GM18517 (cell line): ENCODE measurements around the gene ZNF652.
"Not testable (repeated sequence)": the region's sequence is repeated elsewhere in the genome, so short reads cannot be mapped to it uniquely, and the experiment has no call there.

Experiments used
- ATAC-seq: cut with Tn5 transposase; IDR thresholded peaks from one replicate; pipeline ENCODE4 v1.9.1; 2021; ENCODE audit warnings: mild to moderate bottlenecking, moderate library complexity; ENCODE audit not compliant: unreplicated experiment

ZNF652 gene

DNA sequence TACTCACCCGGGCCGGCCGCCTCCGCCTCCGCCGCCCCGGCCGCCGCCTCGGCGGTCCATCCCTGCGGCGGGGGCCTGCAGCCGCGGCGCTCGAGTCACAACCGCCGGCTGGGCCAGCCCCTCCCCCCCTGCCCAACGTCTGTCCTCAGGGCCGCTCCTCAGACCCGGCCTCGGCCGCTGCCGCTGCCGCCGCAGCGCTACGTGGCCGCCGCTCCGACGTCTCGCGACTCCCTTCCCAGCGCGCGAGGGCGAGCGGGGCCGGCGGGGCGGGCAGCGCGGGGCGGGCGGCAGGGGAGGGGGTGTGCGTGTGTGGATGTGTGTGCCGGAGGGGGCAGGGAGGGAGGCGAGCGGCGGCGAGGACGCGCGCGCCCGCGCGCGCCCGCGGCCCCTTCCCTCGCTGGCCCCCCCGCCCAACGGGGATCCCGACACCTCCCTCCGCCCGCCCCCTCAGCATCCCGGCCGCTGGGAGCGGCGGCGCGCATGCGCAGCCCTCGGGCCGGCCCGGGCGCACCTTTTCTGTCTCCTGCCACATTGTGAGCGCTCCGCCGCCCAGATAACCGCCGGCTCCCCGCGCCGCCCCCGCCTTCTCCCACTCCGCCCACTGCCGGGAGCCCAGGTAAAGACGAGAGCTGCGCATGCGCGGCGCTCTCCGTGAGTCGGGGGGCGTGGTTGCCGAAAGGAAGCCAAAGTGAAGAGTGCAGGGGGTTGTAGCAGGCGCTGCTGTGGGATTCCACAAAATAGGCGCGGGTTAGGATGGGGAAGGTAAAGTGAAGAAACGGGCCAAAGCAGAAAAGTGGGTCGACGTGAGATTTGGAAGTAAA is at the start of gene ZNF652:
Gene ZNF652 (minus strand): TSS at position 349 of the 821 bp plus-strand sequence. CDS start 44,525 bp downstream, outside the sequence.
- ATAC-seq: peak; percentile 46

DNA sequence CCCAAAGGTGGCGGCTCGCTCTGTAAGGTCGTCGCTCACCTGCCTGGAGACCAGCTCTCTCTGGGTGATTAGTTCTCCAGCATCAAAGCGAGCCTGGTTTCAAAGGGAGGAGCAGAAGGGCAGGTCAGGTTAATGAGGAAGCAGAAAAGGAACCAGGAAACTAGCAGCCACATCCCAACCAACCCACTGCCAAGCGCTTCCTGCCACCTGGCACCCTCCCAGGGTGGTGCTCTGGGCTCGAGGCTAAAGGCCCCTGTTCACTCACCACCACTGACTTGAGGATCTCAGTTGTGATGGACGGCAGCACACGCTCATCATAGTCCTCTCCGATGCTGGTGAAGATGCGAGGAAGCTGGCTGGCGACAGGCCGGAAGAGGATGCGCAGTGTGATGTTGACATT is 47.0 kb upstream of the ZNF652 start:
- ATAC-seq: no peak

DNA sequence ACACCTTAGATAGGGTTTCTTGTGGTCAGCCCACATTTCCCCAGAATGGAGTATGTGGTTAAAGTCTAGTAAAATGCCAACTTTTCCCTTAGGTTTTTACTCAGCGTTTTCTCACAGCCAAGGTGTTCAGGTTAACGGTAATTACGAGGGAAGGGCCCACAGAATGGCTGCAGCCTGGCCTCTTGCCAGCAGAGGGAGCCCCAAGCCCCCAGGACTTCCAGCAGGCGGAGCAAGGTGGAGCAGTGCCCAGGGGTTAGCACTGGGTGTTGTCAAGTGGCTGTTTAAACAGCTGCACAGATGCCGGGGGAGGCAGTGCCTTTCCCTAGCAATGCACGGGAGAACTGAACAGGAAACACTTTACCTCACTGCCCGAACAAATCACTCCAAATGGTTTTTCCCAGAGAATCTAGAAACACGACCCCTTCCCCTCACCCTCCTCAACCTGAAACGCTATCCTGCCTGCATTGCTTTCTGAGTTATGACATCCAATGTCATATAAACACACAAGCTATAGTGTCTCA is 46.0 kb upstream of the ZNF652 start:
- ATAC-seq: peak; percentile 69

DNA sequence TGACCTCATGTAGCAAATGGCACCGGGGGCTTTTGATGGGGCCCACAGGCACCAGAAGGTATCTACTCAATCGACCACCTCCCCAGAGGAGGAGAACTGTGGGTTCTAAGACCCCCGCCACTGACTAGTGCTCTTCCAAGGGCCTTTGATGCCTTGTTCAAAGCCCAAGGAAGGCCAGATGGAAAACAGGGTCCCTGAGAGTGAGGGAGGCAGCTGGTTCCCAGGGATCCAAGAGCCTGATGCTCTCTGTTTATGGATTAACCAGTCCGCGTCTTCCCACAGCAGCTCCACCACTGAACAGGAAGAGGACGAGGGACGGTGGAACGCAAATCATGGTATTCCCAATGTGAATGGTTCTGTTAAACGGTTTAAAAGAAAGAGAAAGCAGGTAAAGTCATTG is 45.0 kb upstream of the ZNF652 start:
- ATAC-seq: no peak

DNA sequence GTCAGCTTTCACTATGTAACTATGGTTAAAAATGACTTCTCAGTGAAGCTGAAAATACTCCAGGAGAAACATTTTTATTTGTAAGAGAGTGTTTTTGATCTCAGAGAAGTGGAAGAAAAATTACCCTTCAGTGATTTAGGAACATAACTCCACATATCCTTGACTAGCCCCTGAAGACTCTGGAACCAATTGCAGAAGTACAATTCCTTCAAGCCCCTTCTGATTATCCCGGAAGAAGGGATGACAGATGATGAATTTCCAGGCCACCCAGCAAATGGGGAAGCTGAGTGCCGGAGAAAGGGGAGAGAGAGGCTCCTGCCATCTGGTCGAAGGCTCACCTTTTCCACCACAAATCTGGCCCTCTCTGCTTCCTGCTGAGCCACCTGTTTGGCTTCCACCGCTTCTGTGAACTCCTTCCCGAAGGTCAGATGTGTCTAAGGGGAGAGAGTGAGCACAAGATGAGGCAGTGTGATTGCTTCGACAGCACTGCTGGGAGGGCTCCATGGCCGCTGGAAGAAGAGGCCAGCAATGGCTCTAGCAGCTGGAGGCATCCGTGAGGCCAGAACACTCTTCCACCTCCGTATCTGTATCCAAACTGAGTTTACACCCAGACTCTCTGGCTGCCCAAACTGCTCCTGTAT is 44.5 kb upstream of the ZNF652 start:
- ATAC-seq: no peak

DNA sequence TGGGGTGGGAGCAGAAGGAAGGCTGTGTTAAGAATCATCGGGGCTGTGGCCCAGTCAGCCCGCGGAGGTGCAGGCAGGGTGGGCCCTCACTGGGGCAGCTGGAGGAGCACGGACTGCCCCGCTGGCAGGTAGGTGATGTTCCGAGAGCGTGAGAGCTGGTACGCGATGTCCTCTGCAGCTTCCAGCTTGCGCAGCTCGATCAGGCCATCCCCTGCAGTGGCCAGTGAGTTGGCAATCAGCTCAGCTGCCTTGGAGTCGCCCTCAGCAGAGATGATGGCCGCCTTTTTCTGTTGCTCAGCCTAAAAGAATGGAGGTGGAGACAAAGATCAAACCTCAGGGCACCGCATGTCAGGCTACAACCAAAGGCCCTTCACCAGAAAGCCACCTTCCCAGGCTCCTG is 42.9 kb upstream of the ZNF652 start:
- no peak for ATAC-seq

DNA sequence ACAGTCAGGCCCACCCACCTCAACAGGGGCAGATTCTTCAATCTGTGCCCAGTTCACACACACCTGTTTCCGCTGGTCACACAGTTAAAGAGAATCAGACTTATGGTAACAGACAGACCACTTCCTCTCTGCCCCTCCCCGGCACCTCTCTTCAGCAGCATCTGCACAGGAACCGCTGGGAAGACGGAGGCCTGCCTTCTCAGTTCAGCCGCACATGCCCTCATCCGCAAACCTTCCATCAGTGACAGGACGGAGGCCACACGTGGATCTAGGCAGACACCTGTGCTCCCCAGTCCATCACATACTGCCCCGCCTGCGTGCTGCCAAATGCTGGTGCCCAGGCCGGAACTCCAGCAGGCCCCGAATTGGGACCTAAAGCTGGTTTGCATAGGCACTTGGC is 42.3 kb upstream of the ZNF652 start:
- ATAC-seq: no peak

DNA sequence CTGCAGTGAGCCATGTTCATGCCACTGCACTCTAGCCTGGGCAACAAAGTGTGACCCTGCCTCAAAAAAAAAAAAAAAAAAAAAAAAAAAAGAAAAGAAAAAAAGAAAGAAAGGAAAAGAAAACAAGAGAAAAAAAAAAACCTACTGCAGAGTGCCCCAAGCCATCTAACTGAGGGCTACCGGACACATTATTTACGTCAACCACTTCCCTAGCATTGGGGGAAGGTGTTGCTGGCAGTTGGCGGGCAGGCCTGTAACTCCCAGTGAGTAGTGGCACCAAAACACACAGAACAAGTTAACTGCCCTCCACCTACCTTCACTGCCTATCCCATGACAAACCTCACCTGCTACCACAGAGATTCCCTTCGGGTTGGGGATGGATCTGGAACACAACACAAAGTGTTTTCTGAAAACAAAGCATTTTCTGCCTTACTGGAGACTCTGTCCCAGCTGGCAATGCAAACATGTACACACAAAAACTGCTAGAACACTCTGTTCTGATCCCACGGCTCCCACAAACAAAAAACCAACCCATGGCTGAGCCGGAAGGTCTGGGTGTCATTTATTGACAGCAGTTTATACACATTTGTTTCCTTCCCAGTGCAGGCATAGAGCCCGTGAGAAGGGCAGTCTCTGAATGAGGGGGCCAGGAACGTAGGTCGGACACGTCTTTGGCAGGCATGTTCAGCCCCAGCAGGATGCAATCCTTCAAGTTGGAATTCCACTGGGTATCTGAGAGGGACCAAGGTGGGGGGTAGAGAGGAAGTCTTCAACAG is 41.7 kb upstream of the ZNF652 start:
- ATAC-seq: no peak

DNA sequence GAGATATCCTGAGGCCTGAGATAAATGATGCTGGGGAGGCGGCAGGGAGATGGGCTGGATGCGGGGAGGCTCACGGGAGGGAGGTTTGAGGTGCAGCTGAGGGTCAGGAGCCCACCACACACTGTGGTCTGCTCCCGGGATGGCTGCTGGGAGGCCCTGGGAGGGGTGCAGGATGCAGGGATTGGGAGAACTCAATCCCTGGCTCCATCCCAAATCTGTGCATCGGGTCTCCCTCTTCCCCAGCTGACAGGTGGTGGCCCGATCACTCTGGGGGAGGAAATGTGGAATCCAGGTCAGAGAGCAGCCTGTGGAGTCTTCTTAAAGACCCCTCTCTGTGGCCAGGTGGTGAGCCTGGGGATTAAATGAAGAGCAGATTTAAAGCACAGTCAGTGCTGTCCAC is 40.7 kb upstream of the ZNF652 start:
- ATAC-seq: no peak

DNA sequence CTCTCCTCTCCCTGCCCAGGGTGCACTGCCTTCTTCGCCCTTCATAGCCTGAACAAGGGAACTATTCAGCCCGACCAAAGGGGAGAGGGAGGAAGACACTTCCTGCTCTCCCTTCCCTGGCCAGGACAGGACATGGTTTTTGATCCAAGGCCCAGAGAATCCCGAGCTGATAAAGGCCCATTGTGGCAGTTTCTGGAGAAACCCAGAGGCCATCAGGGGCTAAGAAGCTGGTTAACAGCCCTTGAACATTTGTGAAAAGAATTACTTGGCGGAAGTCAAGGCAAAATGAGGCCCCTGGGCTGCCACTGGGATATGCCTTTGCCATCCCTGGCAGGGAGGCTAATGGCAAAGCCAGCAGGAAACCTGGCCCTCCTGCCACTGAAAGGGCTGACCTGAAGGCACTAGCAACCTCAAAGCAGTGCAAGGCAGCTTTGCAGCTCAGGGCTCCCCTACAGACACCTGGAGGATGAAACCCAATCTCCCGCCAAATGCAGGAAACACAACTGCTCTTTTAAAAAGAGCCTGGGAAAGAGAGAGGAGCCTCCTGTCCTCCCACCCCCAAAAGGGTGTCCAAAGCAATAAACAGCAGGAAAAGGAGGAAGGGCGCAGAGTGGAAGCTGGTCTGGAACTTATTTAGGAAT is 40.0 kb upstream of the ZNF652 start:
- ATAC-seq: no peak

DNA sequence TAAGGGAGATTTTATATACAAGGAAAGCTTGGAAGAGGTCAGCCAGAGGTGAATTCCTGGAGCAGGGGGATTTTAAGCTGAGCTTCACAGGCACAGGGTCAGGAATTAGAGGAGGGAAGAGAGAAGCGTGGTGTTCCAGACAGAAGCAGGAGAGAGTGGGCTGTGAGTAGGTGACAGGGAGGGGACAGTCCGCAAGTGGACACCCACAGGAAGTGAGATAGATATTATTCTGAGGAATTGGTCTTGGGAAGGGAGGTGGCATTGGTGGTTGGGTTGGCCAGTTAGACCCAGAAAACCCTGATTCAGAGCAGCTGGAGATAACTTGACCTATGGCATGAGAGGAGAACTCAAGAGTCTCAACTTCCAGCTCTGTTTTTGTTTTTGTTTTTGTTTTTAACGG is 37.9 kb upstream of the ZNF652 start:
- ATAC-seq: no peak

DNA sequence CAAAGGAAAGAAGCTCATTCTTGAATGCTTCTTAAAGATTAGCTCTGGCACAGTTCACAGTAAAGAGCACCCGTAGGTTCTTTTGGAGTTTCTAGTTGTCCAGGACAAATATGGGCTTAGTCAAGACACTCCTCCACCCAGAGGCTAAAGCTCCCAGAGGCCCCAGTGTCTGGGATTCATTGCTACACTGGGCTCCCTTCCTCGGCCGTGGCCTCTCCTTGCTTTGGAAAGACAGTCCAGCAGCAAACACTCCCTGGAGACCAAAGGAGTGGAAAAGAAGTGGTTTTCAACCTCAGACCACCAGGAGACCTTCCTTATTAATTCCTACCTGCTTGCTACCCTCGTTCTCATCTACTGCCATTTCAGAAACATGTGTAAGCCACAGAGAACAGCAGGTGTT is 35.5 kb upstream of the ZNF652 start:
- no peak for ATAC-seq

DNA sequence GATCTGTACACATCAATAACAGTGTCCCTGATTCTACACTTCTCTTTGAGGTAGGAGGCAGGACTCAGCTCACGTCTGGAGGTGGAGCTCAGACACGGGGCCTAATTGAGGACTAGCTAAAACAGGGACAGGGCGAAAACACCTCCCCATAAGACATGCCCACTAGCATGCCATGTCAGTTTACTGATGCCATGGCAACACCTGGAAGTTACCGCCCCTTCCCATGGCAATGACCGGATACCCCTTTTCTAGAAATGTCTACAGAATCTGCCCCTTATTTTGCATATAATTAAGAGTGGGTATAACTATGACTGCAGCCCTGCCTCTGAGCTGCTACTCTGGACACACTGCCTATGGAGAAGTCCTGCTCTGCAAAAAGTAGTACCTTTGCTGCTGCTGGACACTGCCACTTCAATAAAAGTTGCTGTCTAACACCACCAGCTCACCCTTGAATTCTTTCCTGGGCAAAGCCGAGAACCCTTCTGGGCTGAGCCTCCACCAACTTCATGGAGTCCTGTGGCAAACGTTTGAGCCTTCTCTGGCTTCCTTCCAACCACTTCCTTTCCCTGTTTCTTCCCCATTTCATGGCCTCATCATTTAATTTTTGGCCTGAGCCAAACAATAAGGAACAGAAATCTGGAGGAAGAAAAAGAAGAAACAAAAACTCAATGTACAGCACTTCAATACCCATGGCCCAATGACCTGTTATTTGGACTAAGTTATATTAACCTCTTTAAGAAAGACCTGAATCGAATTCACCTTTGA is 31.6 kb upstream of the ZNF652 start:
- no peak for ATAC-seq

DNA sequence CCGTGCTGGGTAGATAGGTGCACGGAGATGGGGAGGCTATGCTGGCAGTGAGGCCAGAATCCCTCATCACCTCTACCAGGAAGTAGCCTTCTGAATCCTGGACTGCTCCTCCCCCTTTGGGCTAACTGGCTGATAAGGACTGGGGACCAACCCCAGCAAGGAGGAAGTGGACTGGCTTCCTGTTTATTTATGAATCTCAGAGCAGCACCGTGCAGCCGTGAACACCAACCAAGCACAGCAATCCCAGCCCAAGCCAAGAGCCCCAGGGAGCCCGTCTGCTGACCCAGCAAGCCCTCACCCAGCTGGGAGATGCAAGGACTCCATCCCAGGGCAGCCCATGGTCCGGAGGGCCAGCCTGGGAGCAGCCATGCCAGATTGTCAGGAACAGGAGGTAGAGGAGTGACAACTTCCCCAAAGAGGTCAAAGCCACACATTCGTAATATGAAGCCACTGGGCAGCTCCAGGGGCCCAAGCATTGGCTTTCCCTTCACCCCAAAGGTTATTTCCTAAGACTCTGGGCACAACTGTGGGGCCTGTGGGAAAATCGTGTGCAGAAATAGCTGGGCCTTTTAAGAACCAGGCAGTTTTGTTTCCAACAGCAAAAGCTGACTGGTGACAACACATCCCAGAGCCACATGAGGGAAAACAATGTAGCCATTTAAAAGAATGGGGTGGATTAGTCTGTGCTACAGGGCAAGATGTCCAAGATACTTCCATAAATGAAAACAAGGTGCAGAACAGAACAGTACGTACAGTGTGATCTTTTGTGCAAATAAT is 28.7 kb upstream of the ZNF652 start:
- no peak for ATAC-seq

DNA sequence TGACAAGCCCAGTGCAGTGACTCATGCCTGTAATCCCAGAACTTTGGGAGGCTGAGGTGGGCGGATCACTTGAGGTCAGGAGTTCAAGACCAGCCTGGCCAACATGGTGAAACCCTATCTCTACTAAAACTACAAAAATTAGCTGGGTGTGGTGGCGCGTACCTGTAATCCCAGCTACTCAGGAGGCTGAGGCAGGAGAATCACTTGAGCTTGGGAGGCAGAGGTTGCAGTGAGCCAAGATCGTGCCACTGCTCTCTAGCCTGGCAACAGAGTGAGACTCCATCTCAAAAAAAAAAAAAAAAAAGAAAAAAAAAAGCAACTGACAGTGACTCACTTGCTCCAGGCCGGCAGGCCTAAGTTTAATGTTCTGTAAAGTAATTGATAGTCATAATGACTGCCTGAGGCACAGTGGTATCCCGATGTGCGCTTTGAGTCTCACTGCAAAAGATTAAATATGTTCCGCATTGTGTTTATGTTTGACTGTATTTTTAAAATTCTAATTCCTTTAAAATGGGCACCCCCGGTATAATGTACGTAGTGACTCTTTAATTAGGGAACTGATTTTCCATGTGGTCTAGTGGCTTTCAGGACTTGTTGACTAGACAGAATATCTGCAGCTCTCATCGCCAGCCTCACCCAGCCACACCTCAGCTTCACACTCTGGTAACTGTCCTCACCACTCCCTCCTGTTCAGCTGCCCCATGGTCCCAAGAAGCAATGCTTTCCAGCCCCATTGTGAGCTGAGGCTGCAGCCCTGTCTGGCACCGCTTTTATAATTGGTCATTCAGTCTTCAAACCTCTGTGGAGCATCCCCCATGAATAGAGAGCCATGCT is 27.7 kb upstream of the ZNF652 start:
- not testable (repeated sequence) for ATAC-seq

DNA sequence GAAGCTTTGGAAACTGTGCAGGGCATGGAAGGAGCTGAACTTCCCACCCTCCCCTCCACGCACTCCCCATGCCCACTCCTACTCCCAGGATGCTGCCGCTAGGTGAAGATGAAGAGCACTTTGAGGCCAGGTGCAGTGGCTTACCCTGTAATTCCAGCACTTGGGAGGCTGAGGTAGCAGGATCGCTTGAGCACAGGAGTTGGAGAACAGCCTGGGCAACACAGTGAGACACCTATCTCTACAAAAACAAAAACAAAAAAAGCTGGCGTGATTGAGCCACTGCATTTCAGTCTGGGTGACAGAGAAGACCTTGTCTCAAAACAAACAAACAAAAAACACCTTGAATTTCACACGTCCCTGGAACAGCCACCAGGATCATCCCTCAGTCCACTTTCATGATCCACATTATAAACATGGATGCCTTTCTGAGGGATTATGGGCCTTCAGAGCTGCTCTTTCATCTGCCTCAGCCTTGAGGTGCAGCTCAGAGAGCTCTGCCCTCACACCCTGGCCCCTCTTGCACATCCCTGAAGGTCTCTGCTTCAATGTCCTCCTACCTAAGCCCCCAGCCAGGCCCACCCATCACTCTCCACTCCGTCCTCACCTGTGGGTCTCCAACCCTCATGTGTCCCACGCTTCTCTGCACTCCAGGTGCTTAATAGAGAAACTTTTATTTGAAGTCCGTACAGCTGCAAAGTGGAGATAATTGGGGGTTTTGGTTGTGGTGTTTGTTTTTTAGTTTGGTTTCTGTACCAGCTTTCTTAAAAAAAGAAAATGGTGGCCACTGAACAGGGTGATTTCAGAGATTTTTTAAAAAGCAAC is 26.9 kb upstream of the ZNF652 start:
- no peak for ATAC-seq

DNA sequence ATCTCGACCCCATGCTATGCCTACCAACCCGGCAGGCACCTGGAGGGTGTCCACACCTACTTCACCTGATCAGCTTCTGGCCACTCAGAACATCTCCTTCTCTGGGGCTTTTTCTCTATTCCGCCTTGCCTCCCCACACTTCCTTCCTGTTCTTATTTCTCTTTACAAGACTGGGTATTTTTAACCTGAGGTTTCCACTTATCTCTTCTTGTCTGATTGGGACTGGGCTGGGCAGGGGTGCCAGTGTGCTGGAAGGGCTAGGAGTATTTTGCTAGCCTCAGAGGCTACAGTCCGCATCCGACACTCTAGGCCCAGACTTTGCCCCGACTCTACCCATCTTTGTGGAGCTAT is 26.2 kb upstream of the ZNF652 start:
- no peak for ATAC-seq
